Stimulated activated CD8-positive, alpha-beta memory T cell treated with anti-CD3 and anti-CD28 coated beads, Interleukin-4, amount 100 ng/mL, for 24 hours (primary cell): Measurements from ENCODE around the gene MCTP1.

ENCODE experiments used
- DNase-seq: peaks from one replicate; pipeline ENCODE4 v3.0.0-alpha.2; 2020; ENCODE audit warnings: low read depth

The MCTP1 gene

DNA sequence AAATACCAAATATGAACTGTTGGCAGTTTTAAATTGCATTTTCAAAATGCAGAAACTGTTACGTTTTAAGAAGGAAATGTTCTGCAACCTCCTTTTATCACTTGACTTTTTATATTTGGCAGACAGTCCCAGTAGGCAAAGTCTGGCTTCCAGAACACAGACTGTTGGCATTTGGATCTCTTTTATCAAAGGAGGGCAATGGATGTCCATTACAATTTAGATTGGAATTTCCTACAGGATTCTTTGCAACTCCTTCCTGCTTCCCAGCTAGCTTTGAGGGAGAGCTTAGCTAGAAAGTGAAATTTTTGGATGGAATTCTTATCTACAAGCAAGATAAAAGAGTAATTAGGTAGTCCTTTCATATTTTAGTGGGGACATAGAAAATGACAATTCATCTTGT, 523.8 kb downstream of the MCTP1 start:
- DNase-seq = no peak

DNA sequence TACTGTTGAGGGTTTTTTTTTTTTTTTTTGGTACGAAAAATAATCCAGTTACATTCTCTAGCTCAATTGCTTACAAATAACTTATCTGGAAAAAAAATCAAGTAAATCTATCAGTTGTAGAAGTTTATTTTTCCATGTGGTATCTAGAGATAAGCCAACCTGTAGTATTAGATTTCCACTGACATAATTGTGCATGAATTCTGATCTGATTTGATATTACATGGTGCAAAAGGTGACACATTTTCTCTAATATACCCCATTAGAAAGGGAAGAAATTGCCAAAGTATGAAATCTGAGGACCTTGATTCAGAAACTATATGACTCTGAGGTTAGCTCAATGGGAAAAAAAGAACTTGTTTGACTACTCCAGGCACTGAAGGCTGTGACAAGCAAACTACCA, 524.9 kb downstream of the MCTP1 start:
- DNase-seq = no peak

DNA sequence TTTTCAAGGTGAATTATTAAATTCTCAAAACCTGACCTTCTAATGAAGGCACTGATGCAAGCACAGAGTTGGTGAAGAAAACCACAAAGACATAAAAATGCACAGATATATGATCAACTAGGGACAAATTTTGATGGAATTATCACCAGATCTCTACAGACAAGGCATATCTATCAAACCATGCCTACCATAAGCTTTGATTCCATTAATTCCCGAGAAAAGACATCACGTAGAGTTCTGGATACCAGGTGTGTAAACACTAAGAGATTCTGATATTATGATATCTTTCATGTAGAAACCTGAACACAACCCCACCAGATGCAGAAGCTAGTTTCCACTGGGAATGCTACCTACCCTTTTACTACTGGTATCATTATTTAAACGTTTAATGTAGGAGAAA, 525.9 kb downstream of the MCTP1 start:
- DNase-seq = no peak

DNA sequence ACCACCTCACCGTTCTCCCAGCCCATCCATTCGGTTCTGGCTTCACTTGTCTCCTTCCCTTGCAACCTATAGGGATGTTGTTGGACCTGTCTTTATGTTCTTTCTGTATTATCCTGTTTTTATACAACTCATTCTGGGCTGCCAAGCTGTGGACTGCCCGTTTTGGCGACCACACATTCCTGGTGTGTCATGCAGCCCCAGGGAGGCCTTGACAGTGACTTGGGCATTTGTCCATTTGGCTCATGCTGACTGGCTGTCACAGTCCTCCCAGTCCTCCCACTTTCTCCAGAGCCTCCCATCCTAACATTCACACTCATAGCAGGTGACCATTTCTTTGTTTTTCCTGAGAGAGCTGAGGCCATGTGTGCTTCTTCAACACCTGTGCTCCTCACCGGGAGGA, 530.1 kb downstream of the MCTP1 start:
- no peak for DNase-seq

DNA sequence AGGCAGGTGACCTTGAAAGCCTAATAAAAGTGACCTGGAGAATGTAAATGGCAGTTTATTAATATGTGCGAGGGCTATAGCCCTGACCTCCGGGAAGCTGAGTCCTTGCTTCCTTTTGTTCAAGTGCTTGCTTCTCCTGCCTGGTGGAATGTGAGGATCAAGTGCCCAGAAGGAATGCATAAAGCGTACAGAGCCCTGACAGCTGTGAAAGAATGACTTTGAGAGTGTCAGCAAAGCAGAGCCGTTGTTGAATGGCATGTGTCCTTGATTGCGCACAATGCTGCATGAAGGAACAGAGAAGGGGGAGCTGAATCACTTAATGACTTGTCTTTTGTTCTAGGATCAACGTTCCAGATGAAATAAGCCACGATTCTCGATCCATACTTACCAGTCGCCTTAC, 533.4 kb downstream of the MCTP1 start:
- no peak for DNase-seq

DNA sequence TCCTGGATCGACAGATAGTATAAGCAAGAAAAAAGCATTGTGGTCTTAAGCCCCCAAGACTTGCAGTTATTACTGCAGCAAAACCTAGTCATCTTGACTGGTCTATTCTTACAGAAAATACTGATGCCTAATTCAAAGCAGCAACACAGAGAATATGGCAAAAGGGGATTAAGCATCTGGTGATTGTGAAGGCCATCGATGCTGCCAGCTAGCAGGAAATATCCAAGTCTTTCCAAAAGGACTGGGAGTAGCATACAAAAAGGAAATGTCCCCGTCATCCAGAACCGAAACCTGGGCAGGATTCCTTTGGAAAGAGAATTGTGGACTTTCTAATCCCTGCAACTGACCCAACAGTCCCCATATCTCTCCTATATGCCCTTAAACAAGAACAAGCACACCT, 534.2 kb downstream of the MCTP1 start:
- no peak for DNase-seq

DNA sequence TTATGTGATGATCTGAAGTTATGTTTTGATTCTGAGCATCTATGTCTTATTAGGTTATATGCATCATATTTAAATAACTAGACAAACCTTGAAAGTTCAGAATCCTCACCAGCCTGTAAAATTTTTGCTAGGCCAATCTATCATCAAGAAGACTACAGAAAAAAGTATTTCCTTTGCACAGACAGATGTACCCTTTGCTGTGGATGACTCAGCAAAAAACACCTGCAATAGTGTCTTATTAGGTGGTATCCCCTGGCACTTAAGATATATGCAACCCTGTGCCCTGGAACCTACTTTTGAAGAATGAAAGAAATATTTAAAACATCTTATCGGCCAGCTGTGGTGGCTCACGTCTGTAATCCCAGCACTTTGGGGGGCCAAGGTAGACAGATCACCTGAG, 535.9 kb downstream of the MCTP1 start:
- DNase-seq = no peak

DNA sequence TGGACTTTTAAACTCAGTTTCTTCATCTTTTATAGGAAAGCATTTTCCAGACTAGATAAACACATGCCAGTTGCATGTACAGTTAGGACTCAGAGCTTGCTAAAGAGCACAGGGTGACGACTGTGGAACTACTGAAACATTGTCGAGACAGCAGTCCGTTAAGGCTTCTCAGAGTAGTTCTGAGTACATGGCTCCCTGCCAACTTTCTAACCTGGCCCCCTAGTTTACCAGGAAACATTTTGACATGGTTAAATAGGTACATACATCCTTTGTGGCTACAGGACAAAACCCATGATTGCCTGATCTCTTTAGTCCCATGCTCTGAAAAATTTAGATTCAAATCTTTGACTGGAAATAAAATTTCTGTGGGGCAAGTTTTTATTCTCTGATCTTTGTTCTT, 536.7 kb downstream of the MCTP1 start:
- no peak for DNase-seq

DNA sequence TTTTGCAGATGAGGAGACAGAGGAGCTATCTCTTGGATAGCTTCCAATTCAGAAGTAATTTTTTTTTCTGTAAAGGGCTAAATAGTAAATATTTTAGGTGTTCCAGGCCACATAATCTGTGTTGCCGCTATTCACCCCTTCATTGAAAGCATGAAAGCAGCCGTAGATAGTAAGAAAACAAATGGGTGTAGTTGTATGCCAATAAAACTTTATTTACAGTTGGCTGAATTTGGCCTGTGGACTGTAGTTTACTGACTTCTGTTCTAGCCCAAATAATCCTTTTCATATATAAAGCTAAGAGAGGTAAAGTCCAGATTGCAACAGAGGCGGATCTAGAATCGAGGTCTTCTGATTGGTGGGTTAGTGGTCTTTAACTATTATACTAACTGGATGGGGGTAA, 537.5 kb downstream of the MCTP1 start:
- DNase-seq = no peak

DNA sequence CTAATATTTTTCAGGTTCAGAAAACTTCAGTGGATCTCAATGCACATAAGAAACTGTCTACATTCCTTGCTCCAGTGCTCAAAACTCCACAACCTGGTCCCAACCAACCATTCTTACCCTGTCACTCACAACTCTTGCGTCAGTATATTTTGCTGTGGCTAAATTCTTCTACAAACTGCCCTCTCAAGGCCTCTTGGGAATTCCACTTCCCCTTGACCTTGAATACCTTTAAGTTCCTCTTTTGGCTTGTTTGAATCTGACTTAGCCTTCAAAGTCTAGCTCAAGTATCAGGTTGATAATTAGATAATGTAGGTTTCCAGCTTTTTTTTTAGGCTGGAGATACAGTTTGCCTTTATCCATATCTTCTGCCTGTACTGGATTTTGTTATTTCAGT, 538.2 kb downstream of the MCTP1 start:
- no peak for DNase-seq

DNA sequence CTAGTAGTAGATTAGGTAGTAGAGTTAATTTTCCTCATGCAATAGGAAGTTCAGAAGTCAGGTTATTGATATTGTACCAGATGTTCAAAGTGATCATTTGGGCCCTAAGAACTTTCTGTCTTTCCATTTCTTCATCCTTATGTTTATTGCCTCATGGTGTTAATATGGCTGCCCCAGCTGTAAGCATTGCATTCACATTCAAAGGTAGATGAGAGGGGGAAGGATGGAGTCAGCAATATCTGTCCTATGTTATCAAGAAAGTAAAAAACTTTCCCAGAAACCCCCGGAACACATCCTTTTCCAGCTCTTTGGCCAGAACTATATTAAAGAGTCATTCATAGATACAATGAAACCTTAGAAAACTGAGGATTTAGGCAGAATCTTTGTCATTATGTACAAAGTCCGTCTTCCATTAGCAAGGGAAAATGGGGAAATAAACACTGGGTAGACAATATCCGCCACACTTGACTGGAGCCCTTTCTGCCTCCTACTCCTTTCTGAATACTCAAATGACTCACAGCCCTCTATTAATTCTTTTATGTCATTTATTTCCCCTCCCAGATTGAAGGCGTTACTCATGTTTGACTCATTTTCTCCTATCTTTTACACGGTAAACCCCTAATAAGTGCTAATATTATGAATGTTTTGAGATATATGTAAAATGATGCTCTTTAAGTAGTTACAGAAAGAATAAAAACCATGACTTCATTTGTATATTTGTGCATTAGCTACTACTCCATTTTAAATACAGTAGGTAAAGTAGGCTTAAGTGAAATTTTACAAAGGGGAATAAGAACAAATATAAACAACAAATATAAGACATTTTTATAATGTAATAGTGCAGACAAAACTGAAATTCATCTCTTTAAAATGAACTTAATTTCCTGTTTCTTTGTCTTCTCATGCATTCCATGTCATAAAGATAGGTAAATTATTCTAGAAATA, 538.8 kb downstream of the MCTP1 start:
- no peak for DNase-seq

DNA sequence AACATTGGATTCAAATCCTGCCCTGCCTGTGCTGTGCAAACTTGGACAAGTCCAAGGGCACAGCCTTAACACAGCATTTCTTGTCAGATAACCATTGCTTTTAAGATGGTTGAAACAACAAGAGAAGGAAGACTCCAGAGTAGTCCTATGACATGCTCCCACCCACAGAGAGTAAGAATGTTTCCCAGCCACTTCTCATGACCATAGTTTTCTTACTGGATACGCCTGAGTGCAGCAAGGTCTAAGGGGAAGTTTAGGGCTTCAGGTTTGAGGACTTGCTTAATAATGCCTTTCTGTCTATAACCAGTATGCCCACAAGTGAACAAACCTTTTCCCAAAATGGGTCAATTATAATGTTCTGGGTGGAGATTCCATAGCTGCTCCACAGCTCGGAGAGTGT, 540.0 kb downstream of the MCTP1 start:
- no peak for DNase-seq

DNA sequence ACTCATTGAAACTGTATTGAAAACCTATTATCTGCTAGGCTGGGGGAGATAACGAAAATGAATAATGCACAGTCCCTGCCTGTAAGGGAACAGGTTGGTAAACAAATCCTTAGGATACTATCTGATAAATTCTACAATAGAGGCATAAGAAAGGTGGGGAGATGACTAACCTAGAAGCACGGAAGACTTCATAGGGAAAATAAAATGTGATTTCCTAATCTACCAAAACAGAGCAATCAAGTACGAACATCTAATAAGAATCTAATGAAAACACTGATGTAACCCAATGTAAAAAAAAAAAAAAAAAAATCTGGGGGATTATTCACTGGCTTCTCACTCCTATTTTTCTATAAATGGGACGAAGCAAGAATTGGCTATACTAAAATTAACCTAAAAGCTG, 542.0 kb downstream of the MCTP1 start:
- DNase-seq = no peak

DNA sequence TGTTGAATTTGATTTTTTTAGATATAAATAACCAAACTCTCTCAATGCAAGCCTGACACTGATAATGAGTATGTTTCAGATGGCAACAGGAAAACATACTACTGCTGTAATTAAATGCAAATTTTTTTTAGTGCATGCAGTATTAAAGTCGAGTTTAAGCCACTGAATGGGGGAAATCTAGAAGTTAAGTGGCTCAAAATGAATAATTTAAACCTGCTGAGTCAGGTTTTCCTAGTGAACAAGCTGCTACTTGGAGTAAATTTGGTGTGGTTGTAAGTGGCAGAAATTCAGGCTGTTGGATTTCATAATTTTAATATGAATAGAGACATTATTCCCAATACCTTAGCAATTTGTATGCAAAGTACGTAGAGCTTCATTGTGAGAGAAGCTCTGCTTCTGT, 544.6 kb downstream of the MCTP1 start:
- DNase-seq = no peak

DNA sequence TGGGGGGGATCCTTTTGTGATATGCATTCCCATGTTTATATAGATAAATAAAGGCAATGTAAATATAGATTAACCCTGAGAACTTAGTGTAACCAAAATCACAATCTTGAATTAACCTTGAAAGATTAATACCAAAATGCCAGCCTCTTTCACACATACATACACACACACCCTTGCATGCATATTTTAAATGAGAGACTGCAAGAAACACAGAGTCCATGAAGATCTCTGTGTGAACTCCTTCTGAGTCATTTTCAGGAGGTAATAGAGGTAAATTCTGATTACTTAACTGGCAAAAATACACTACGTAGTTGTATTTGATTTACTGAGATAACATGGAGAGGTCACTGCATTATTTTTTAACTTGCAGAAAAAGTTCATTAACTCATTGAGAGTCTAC, 548.4 kb downstream of the MCTP1 start:
- no peak for DNase-seq

DNA sequence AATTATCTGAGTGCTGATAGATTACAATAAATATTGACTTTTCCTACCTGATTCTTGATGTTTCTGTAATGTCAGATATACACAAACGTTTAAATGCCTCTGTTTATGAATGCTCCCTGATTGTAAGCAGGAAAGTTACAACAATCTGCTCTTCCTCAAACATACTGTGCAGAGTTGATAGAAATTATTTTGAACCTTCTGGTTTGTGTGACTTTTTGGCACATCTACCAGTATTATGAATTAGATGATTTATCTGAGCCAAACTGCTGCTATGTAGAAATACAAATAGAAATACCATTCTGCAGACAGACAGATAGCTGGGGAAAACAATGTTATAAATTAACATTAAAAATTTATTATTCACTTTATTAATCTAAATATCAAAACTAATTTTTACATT, 553.4 kb downstream of the MCTP1 start:
- no peak for DNase-seq

DNA sequence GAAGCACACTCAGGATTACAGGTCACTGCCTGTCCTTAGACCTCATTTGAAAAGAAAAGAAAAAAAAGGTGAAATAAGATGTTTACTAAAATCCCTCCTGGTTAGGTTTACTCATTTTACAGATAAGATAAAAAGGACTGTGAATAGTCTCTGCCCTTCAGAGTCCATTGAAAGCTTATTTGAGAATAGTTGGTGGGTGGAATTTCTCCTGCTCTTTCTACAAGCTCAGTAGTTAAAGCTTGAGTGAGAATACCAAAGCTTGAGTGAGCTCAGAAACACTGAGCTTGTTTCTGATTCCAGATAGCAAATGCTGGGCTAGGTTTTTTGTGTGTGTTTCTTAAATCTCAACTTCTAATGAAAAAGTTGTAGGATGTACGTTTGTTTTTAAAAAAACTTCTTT, 559.8 kb downstream of the MCTP1 start:
- DNase-seq = no peak

DNA sequence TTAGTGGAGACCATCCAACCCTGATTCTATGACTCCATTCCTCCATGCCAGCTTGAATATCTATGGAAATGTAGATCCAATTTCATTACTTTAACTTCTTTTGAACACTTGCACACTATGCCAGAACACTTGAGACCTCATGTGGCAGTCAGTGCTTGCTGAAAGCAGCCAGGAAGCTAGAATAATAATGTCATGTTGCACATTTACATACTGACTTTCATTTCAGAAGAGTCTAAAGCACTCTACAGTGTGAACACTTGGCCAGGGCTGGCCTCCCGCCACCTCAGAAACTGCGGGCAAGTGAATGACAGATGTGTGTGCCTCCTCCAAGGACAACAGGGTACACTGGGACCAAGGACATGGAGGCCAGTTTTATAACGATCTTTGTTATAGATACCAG, 569.1 kb downstream of the MCTP1 start:
- no peak for DNase-seq

DNA sequence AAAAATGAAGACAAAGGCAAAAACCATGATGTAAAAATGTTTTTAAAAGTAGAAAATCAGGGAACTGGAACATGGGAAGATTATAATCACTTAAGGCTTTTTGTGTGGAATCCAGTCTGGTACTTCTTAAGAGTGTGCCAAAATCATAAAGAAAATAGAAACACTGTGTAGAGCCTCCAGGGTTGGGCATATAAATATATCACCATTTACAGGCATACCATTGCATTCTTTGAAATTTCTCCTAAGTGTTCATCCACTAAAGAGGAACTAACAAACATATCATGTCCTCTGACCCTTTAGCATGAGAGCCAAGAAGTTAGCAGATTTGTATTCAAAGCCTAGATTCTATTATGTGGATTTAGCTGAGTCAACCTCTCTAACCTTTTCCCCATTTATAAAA, 573.1 kb downstream of the MCTP1 start:
- no peak for DNase-seq

DNA sequence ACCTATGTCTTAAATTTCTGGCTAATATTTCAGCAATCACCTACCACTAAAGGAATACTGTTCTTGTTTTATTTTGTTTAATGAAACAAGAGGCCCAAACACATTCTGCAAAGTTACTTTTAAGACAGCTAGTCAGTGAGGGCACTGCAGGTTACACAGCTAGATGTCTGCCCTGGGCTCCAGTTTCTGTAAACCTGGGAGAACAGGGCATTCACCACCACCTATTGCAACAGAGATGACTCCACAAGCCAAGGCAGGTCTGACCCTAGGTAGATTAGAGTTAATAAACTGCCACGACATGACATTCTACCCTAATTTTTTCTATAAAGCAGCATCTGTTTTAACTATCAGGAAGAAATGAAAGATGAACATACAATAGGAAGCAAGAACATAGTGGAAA, 575.6 kb downstream of the MCTP1 start:
- DNase-seq = no peak

DNA sequence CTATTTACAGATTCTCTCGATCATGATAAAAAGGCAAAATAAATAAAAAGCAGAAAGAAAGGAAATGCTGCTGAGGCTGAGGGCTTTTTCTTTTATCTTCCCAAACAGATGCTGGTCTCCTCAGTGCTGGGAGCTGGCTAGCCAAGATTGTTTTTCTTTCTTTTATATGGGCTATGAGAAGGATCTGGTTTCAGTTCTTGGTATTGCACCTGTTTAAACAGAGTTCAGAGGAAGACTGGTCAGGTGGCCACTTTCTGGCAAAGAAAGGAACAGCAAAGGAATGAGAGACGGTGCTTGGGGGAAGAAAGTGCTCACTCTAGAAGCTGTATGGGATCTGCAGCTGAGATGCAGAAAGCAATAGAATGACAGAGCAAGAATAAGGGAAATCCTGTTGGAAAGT, 577.5 kb downstream of the MCTP1 start:
- DNase-seq = no peak

DNA sequence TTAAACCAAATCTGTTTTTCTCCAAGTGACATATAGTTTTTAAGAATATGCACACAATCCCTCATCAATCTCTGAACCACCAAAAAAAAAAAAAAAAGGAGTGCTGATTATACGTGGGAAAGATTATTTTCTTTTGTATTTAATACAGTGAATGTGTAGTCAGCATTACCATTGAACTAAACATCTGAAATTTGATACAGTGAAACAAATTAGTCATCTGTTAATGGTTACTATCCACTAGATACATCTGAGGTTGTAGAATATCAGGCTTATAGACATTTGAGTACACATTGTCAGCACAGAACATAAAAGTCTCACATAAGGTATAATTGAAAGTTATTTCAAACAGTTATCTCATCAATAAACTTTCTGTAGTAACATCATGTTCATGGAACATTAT, 579.5 kb downstream of the MCTP1 start:
- no peak for DNase-seq

DNA sequence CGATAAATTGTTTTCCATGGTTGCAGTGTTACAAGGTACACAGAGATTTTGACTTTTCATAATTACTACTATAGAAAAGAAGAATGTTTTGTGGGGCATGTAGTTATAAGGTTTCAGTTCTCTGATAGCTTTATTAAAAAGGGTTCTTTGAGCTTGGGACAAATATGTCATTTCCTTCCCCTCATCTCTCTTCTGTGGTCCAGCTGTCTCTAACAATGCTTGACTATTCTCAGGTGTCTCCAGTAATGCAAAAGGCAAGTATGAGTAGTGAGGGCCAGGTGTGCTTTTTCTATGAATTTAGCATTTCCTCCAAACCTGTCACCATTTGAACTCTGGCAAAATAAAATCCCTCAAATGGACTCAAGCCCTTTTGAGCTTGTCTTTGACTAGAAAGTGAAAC, 582.2 kb downstream of the MCTP1 start:
- DNase-seq = no peak

DNA sequence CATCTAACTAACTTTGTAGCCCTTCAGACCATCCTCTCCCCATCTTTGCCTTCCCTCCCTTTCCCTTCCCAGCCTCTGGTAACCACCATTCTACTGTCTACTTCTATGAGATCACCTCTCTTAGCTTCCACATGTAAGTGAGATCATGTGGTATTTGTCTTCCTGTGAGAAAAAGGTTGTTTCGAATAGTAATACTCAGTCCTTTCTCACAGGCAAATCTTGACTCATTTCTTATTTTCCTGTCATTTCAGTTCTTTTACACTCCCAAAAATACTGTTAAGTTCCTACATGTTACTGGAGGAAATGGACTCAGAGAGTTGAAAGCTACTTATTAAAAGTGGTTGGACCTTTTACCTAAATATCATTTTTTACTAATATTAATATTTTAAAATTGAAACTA, 584.3 kb downstream of the MCTP1 start:
- DNase-seq = no peak
